GM21423 (cell line): ENCODE results near the gene WDR19.

Source experiments
- ATAC-seq: cut with Tn5 transposase; IDR thresholded peaks from one replicate; pipeline ENCODE4 v1.9.1; 2021; ENCODE audit warnings: mild to moderate bottlenecking, moderate library complexity; ENCODE audit not compliant: unreplicated experiment

WDR19 gene

DNA sequence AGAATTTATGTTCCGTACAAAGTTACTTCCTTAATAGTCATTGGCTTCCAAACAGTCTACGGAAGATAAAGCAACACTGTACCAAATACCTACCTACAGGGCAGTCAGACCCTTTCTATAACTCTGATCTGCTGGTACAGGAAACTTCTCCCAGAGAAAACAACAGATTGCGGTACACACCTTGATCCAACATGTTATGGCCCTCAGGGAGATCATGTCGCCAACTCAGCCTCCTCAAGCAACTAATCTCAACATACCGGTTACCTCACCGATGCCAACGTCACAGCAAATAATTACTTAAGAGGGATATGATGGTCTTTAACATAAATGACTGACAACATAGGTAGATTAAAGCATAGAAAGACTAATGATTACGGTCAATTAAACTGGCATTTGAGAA is 113.5 kb downstream of the WDR19 start:
- ATAC-seq = no peak

DNA sequence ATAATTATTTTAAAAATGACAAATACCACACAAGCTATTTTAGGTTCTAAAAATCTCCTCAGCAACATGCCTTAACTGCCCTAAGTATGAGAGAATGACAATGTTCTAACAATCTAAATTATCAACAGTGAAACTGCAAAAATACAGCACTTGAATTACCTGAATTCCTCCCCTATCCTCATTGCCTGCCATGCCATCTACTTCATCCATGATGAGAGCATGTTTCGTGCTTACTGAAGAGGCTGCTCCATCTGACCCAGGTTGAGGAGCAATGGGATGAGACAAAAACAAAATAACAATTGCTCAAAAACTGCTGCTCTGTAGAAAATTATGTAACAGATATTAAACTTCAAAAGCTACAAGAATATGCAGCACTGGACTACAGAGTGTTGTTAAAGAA is 120.6 kb downstream of the WDR19 start:
- no peak for ATAC-seq

DNA sequence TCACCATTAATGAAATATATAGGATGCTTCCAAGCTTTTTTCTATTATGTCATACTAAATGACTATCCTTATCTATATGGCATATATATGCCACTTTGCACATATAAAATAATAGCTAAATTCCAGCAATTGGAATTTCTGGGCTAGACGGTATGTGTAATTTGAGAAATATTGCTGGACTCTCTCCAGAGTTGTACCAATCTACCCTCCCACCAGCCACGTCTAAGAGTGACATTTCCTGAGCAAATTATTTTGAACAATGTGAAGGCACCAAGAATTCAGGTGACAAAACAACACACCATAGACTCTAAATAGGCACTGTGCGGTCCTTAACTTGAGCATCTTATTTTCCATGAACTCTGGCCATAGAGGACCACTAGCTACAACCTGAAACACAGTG is 121.5 kb downstream of the WDR19 start:
- ATAC-seq = no peak

DNA sequence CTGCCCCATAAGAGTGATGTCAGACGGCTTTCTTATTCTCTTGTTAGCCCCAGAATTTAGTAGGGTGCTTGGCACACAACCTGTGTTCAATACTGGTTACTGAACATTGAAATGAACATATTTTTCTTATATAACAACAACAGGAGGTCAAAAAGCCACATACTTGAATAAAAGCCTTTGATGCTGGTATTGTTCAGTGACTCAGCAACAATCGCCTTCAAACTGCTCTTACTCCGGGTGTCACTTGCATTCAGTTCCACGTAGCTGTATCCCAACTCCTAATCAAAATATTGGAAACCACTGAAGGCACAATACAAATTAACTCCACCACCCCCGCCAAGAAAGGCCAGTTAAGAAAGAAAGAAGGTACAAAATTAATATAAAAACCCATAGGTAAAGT is 122.3 kb downstream of the WDR19 start:
- no peak for ATAC-seq

DNA sequence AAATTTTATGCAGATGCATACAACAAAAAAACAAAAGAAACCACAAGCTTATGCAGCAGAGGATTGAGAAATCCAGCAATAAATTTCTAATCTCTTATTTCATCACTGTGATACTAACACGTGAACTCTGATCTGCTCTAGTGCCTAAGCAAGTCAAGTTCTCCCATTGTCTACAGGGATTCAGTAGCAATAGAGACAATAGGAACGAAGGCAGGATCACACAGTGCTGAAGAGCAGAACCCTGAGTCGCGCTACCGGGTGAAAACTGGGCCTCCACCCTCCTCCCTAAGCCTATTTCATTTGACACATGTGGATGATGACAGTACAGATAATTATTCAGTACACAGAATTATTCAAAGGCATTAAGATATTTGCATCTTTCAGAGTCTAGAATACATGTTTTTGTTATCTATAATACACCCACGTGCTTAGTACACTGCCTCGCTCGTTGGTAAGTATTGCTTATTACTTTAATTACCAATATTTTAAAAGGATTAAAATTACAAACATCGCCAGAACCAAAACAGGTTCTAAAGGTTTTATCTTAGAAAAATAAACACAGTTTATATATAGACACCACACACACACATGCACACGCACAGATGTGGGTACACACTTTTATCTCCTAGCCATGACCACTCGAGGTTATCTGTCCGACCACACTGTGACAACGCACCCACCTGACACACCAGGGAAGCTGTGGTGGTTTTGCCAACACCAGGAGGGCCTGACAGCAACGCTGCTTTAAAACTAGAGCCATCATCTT is 123.8 kb downstream of the WDR19 start:
- no peak for ATAC-seq

DNA sequence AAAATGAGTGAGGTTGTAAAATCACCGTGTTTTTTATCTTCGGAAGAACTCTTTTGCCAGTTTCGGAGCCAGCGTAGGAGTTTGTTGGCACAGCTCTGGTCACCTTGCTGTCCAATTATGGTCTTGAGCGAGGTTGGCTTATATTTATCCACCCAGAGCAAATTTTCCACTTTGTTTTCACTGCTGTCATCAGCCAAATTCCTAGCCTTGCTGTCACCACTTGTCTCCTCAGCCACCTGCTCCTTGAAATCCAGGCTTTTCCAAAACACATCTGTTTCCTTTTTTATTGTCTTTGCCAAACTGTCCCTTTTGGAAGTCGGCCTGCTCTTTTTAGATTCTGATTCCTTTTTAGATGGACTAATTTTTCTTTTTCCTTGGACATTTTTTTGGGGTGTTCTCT is 126.3 kb downstream of the WDR19 start:
- no peak for ATAC-seq

DNA sequence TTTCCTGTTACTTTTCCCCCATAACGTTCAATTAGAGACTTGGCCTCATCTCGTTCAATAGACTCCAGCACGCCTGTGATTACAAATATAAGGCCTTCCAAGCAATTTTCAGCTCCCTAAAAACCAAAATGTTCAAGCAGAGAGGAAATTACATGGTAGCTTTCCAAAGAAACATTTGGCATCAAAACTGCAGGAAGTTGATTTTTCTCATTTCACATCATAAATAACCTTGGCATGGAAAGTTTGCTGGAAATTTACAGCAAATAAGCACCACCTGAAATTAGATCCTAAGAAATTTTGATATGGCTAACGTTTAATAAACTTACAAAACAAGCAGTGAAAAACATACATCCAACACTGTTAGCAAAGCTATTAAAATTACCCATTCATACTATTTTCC is 130.5 kb downstream of the WDR19 start:
- no peak for ATAC-seq

DNA sequence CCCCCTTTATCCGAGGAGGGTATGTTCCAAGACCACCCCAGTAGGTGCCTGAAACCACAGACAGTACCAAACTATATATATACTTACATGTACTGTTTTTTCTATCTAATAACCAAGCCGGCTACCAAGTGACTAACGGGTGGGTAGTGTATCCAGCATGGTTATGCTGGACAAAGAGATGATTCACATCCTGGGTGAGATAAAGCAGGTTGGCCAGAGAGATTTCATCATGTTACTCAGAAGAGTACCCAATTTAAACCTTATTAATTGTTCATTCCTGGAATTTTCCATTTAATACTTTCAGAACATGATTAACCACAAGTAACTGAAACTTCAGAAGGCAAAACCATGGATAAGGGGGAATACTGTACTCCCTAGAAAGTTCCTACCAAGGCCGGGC is 137.3 kb downstream of the WDR19 start:
- ATAC-seq = no peak

DNA sequence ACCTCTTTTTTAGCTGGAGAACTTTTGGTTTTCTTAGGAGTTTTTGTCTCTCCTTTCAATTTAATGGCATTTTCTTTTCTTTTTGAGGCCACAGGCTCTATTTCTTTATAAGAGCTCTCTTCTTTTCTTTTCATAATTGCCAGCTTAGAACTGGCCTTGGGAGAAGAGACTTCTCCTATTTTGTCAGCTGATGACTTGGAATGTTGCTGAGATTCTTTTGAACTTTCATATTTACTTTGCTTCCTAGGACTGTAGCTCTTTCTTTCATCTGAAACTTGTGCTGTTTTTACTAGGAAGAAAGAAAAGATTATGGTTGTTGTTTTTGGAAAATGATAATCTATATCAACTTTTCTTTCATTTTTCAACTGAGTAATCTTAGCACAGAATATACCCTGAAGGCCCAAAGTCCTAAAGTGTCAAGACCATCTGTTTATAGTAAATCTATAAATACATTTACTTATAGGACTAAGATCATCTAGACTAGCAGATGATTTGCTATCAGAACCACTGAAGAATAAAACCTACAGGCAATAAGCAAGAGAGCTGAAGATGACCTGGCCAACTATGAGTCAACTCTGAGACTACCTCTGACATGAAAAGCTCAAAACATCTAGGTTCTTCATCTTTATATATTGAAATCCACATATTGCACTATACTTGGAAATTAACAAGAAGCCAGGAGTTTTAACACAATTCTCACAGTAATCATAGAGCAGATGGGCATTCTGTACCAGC is 138.2 kb downstream of the WDR19 start:
- ATAC-seq = no peak

DNA sequence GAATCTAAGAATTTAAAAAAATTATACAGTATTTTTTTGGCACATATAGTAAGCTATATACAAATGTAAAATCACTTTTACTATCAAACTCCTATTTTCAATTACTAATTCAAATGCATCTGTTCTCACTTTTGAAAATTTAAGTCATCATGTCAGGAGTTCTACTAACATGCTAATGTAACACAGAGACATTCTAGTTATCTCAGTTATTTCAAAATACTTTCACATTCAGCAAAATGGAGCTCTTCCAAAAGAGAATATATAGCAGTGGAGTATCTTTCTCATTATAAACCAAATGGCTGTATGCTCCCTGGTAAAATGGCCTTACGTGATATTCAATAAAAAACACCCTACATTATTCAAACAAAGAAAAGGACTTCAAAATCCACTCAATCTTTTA is 141.5 kb downstream of the WDR19 start:
- no peak for ATAC-seq

DNA sequence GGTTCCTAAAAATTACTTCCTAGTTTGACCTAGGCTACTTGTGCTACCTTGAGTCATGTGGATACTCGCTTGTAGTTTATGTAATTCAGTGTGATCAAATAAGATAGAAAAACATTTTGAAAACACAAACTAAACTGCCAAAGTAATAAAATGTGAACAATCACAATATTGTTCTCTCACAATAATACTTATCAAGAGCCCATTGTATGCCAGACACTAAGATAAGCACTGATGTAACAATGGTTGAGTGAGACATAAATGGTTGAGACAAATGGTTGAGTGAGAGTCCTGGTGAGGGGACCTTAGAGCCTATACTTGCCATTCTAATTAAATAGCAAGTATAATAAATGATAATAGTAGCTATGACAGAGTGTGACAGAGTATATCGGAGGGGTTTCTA is 142.1 kb downstream of the WDR19 start:
- no peak for ATAC-seq

DNA sequence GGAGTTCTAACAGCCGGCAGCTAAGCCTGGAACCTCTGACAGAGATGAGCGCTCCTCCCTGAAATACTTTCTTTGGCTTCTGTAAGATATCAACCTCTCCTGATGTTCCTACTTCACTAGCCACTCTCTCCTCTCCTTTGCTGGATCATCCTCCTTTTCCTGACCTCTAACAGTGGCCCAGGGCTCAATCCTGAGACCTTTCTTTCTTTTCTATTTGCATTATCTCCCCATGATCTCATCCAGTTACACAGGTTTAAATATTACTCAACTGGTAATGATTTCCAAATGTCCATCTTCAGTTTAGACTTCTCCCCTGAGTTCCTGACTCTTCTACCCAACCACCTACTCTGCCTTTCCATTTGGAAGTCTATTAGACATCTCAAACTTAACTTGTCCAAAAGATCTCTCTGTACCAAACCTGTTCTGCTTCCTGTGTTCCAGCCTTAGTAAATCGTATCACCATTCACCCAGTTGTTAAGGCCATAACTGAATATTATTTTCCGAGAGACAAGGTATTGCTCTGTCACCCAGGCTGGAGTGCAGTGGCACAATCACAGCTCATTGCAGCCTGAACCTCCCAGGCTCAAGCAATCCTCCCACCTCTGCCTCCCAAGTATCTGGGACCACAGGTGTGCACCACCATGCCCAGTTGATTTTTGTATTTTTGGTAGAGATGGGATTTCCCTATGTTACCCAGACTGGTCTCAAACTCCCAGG is 142.7 kb downstream of the WDR19 start:
- no peak for ATAC-seq

DNA sequence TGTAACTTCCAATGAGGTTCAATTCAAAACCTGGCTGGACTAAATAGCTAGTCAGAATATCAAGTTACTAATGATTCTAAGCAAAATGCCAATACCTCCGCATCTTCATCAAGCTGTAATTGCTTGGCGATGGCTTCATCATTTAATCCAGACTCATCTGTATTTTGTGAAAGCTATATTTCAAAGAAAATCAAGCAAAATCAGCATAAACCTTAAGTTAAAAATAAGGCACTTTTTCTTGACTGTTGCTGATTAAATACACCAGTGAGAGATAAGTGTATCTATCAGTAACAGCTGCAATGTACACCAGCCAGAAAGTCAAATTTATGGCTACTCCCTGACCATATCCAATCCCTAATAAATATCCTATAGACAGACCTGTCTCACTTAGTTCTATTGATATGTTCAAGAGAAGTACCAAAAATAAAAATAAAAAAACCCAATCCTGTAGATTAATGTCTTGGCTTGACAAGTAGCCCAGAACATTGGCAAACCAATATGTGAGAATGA is 144.2 kb downstream of the WDR19 start:
- ATAC-seq = no peak

DNA sequence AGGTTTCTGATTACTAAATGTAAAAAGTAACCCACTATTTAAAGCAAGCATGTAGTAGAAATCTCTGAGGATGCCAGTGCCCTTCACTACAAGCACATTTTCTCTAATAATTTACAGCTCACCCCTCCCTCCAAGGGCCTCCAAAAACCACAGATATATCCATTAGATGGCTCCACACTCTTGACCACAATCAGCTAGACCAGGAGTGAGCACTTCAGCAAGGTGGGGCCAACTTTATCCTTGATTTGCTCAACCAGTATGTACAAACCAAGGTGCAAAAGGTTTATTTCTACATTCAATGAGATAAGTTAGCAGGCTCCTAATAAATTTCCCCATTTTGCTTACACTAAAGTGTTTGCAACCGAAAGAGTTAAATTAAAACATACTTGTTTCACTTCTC is 148.0 kb downstream of the WDR19 start:
- no peak for ATAC-seq

DNA sequence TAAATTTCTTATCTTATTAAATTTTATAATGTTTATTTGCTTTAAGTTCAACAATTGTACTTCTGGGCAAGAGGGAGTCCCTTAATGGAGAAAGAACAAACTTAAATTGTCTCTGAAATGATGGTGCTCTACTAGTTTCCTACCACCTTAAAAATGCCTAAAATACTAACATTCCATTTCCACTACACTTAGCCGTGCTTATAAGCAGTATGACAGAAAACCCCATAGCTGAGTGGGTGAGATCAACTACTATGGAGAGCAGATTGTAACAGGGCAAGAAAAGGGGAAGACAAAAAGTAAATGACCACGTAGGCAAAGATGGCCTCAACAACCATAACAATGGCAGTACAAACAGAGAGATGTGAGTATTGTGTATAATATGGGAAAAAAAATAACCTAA is 148.9 kb downstream of the WDR19 start:
- no peak for ATAC-seq
